GM12874 (cell line): Measurements from ENCODE around the gene TMTC1.

ENCODE experiments used
- CTCF ChIP-seq: IDR thresholded peaks from 2 replicates; pipeline ENCODE4 v1.5.1; 2011; ENCODE audit warnings: low read depth, mild to moderate bottlenecking, control low read depth, low read length, moderate library complexity; ENCODE audit not compliant: insufficient read depth

Gene TMTC1

GRCh38 chr12:29771786-29772185, 12.0 kb downstream of the TMTC1 start:
- no peak for TF ChIP-seq CTCF

GRCh38 chr12:29771165-29771564, 12.6 kb downstream of the TMTC1 start:
- TF ChIP-seq CTCF, result no peak

GRCh38 chr12:29769162-29769858, 14.4 kb downstream of the TMTC1 start:
- TF ChIP-seq CTCF, result no peak

- TF ChIP-seq CTCF, result no peak
Observed at GRCh38 chr12:29768372-29768771, 15.4 kb downstream of the TMTC1 start.

- no peak for TF ChIP-seq CTCF
Observed at GRCh38 chr12:29763301-29763683, 20.4 kb downstream of the TMTC1 start.

GRCh38 chr12:29762637-29763300, 21.0 kb downstream of the TMTC1 start:
- no peak for TF ChIP-seq CTCF

- no peak for TF ChIP-seq CTCF
Observed at GRCh38 chr12:29759950-29760349, 23.8 kb downstream of the TMTC1 start.
